HCT116 (cell line): Measurements from ENCODE around the gene TP53AIP1. TPM values are rescaled to one million over a fixed set of nuclear protein-coding genes. Genes with fewer than 3 reads are reported as not detected.

Experiments
- total RNA-seq: library from RNA; stranded (reverse); gene quantifications from one replicate; pipeline ENCODE4 v1.2.1, GENCODE V29; 2021; ENCODE audit not compliant: unreplicated experiment
- TF ChIP-seq, protein P1 (sequence below): IDR thresholded peaks from 2 replicates; pipeline ENCODE4 v1.6.1; 2012; ENCODE audit warnings: low read depth
- TF ChIP-seq, protein P2 (sequence below): IDR thresholded peaks from 2 replicates; pipeline ENCODE4 v1.6.1; 2011; ENCODE audit warnings: mild to moderate bottlenecking, low read length, moderate library complexity; ENCODE audit not compliant: insufficient replicate concordance; ENCODE audit errors: extremely low read depth

TP53AIP1 gene
- total RNA-seq, 1 experiment from 2014 or later = 0.15 TPM

DNA sequence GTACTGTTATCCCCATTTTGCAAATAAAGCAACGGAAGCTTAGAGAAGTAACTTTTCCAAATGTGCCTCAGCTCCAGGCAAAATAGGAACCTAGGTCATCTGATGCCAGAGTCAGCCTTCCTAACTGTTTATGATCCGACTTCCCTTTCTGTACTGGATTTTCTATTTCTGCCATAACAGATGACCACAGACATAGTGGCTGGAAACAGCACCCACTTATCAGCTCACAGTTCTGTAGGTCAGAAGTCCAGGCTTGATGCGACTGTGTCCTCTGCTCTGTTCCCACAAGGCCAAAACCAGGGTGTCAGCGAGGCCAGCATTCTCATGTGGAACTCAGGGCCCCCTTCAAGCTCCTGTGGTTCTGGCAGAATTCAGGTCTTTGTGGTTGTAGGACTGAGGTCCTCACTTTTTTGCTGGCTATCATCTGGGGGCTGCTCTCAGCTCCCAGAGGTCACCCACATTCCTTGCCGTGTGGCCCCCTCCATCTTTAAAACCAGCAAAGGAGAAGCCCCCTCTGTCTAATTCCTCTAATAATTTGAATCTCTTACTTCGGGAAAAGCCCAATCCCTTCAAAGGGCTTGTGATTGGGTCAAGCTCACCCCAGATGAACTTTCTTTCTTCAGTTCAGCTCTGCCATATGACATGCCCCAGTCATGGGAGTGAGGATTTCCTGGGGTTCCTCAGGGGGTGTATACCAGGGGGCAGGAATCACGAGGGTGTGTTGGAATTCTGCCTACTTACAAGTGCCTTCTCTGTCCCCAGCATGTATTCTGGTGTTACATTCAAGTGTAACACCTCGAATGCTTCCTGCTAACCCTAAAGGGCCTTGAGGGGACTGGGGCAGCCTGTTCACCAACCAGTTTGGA lies 36.3 kb downstream of the TP53AIP1 start (continued):
- TF ChIP-seq, protein P1, sequence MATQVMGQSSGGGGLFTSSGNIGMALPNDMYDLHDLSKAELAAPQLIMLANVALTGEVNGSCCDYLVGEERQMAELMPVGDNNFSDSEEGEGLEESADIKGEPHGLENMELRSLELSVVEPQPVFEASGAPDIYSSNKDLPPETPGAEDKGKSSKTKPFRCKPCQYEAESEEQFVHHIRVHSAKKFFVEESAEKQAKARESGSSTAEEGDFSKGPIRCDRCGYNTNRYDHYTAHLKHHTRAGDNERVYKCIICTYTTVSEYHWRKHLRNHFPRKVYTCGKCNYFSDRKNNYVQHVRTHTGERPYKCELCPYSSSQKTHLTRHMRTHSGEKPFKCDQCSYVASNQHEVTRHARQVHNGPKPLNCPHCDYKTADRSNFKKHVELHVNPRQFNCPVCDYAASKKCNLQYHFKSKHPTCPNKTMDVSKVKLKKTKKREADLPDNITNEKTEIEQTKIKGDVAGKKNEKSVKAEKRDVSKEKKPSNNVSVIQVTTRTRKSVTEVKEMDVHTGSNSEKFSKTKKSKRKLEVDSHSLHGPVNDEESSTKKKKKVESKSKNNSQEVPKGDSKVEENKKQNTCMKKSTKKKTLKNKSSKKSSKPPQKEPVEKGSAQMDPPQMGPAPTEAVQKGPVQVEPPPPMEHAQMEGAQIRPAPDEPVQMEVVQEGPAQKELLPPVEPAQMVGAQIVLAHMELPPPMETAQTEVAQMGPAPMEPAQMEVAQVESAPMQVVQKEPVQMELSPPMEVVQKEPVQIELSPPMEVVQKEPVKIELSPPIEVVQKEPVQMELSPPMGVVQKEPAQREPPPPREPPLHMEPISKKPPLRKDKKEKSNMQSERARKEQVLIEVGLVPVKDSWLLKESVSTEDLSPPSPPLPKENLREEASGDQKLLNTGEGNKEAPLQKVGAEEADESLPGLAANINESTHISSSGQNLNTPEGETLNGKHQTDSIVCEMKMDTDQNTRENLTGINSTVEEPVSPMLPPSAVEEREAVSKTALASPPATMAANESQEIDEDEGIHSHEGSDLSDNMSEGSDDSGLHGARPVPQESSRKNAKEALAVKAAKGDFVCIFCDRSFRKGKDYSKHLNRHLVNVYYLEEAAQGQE = no peak
- TF ChIP-seq, protein P2, sequence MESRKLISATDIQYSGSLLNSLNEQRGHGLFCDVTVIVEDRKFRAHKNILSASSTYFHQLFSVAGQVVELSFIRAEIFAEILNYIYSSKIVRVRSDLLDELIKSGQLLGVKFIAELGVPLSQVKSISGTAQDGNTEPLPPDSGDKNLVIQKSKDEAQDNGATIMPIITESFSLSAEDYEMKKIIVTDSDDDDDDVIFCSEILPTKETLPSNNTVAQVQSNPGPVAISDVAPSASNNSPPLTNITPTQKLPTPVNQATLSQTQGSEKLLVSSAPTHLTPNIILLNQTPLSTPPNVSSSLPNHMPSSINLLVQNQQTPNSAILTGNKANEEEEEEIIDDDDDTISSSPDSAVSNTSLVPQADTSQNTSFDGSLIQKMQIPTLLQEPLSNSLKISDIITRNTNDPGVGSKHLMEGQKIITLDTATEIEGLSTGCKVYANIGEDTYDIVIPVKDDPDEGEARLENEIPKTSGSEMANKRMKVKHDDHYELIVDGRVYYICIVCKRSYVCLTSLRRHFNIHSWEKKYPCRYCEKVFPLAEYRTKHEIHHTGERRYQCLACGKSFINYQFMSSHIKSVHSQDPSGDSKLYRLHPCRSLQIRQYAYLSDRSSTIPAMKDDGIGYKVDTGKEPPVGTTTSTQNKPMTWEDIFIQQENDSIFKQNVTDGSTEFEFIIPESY = no peak
